ENCODE results near the gene MMP11.

MMP11 gene

DNA sequence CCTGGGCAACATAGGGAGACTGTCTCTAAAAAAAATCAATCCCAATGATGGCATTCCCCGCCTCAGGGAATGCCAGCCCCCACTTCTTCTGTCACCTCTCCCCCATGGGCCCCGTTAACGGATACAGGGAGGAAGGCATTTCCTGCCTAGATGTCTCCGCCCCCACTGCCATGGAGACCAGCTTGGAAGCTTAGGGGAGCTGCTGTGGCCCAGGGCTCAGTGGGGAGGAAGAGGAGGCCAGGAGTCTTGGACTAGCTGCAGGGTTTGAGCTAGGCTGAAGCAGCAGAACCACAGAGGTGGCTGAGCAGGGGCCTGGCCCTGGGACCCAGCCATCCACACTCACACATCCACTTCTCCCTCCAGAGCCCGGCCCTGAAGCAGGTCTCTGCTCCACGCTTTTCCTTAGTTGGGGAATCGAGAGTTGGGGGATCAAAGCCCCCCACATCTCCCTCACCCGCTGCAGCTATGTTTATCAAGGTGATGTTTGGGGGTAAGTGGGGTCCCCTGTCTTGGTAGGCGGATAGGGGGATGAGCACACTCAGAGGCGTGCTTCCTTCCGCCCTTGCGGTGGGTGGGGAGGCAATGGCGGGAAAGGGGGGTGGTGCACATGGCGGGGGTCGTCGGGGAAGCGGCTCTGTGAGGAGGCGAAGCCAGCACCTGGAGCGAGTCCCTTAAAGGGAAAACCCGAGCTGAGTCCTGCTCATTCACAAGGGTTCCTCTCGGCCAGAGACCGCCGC is 9.6 kb upstream of the MMP11 start, which contains the start of gene C22orf15:
Gene C22orf15 (plus strand): TSS at position 149 of the 737 bp plus-strand sequence. CDS start 317 bp downstream, at position 466.
- Histone ChIP-seq H3K4me1 (peaks cover 0 to 38% (median 33%) of the 10 kb centered on the region in 4 donors), H3K36me3 (peaks cover 0 to 13% (median 0%) of the 10 kb centered on the region in 3 donors), H3K4me3 (peak within 1 kb of the TSS; percentile 22 to 33), H3K27me3 (no peaks in the 10 kb centered on the region), H3K27ac (peak within 1 kb of the TSS in 1 of 2 donors; percentile 10), H3K9me3 (no peaks in the 10 kb centered on the region)
- DNase-seq: no peak
- TF ChIP-seq, protein P1, sequence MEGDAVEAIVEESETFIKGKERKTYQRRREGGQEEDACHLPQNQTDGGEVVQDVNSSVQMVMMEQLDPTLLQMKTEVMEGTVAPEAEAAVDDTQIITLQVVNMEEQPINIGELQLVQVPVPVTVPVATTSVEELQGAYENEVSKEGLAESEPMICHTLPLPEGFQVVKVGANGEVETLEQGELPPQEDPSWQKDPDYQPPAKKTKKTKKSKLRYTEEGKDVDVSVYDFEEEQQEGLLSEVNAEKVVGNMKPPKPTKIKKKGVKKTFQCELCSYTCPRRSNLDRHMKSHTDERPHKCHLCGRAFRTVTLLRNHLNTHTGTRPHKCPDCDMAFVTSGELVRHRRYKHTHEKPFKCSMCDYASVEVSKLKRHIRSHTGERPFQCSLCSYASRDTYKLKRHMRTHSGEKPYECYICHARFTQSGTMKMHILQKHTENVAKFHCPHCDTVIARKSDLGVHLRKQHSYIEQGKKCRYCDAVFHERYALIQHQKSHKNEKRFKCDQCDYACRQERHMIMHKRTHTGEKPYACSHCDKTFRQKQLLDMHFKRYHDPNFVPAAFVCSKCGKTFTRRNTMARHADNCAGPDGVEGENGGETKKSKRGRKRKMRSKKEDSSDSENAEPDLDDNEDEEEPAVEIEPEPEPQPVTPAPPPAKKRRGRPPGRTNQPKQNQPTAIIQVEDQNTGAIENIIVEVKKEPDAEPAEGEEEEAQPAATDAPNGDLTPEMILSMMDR (IDR thresholded peaks at IDR 0.05): no peak
- intact Hi-C loops (cut with DNase I; ENCODE audit: low total_unique reads): no loop called here

GRCh38 chr22:23763579-23763945 is 9.1 kb upstream of the MMP11 start:
- DNase-seq: no peak
- intact Hi-C loops (cut with DNase I; ENCODE audit: low total_unique reads): no loop called here
- H3K36me3 ChIP-seq: peaks cover 0 to 13% (median 0%) of the 10 kb centered on the region in 3 donors

DNA sequence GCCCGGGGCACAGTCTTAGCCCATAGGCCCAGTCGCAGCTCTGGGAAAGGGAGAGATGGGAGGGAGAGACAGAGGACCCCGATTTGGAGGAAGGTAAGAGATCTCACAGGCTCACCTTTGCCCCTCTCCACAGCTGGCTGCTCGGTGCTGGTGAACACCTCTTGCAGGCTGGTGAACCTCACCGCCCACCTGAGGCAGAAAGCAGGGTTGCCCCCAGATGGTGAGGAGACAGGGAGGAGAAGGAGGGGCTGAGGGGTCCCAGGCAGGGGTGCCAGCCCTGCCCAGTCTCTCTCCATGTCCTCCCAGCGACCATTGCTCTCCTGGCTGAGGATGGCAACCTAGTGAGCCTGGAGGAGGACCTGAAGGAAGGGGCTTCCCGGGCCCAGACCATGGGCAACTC is 8.7 kb upstream of the MMP11 start:
- Histone ChIP-seq H3K27ac (no peak overlapping the region), H3K9me3 (no peaks in the 10 kb centered on the region), H3K36me3 (peaks cover 0 to 13% (median 0%) of the 10 kb centered on the region in 3 donors), H3K4me3 (peak overlapping the region in 1 of 2 donors; percentile 33), H3K4me1 (peaks cover 0 to 48% (median 38%) of the 10 kb centered on the region in 4 donors), H3K27me3 (no peaks in the 10 kb centered on the region)
- intact Hi-C loops (cut with DNase I; ENCODE audit: low total_unique reads): no loop called here
- no peak for DNase-seq
- TF ChIP-seq, protein P1 (IDR thresholded peaks at IDR 0.05): no peak

More at GRCh38 chr22:23763579-23763945, 9.1 kb upstream of the MMP11 start:
- Histone ChIP-seq H3K4me1 (peaks cover 0 to 44% (median 34%) of the 10 kb centered on the region in 4 donors), H3K9me3 (no peaks in the 10 kb centered on the region), H3K4me3 (peak overlapping the region; percentile 22 to 33), H3K27me3 (no peaks in the 10 kb centered on the region), H3K27ac (no peak overlapping the region)
- TF ChIP-seq, protein P1 (IDR thresholded peaks at IDR 0.05): no peak

DNA sequence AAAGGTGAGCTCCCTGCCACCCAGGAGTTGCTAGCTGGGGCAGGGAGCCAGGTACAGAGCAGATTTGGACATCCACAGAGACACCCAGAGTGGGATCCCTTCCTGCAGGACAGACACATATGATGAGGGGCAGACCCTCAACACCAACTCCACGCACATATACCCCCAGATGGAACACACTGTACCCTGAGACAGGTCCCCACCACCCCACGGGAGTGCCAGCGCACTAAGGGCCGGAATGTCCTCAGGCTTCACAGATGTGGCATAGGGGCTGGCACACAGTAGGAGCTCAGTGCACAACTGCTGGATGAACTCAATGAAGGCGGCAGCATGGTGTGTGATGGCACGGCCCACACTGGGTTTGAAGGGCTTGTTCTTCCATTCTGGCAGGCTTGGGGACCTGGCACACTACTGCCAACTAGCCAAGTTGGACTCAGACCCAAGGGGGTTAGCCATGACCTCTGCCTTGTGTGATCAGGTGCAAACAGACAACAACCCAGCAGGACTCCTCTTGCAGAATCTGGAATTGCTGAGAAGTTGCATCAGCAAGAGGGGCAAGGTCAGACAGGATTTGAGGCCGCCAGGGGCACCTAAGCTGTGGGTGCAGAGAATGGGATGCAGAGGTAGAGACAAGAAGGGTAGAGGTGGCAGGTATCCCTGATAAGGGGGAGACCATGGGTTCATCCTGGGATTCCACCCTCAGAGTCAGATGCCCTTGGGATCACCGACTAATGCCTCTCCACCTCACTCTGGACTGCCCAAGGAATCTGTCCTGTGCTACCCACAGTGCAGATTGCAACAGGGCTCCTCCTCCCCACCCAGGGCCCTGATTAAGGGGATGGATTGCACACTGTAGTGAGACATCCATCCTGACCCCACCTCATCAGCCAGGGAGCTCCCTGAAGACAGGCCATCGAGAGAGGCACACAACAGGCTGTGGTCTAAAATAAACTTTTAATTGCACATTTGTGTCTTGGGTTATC is 7.5 kb upstream of the MMP11 start:
- TF ChIP-seq, protein P1 (IDR thresholded peaks at IDR 0.05): no peak
- no peak for DNase-seq

DNA sequence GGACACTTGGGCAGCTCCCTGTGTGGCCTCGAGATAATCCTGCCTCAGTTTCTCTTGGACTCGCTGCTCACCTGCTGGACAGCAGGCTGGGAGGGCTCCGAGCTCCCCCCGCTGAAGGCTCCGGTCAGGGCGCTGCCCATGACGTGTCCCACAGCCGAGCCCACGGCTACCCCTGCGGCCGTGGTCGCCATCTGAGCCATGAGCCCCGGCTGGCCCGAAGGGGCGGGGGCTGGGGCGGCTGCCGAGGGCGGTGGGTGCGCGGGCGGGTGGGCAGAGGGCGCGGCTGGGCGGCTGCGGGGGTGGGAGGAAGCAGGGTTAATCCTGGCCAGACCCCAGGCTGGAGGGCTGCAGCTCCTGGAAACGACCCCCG is 5.4 kb upstream of the MMP11 start:
- H3K27me3 ChIP-seq: no peaks in the 10 kb centered on the region
- H3K36me3 ChIP-seq: peaks cover 0 to 13% (median 0%) of the 10 kb centered on the region in 3 donors
- intact Hi-C loops (cut with DNase I; ENCODE audit: low total_unique reads): loop anchor here (5.0 kb wide), 1 partner anchor 80 kb away; no protein-coding TSS in a partner anchor
- no peak for DNase-seq
- H3K4me1 ChIP-seq: peaks cover 0 to 66% (median 43%) of the 10 kb centered on the region in 4 donors
- no peaks in the 10 kb centered on the region for H3K9me3 ChIP-seq
- H3K27ac ChIP-seq: peak overlapping the region; percentile 67 to 88
- TF ChIP-seq, protein P1 (IDR thresholded peaks at IDR 0.05): no peak
- peak overlapping the region; percentile 58 to 88 for H3K4me3 ChIP-seq

More for the DNA sequence above, 7.5 kb upstream of the MMP11 start:
- no peak overlapping the region for H3K4me3 ChIP-seq
- peaks cover 0 to 13% (median 0%) of the 10 kb centered on the region in 3 donors for H3K36me3 ChIP-seq
- intact Hi-C loops (cut with DNase I; ENCODE audit: low total_unique reads): loop anchor here (5.0 kb wide), 1 partner anchor 82 kb away; no protein-coding TSS in a partner anchor
- H3K27ac ChIP-seq: no peak overlapping the region
- no peaks in the 10 kb centered on the region for H3K27me3 ChIP-seq
- no peaks in the 10 kb centered on the region for H3K9me3 ChIP-seq
- peaks cover 0 to 52% (median 39%) of the 10 kb centered on the region in 4 donors for H3K4me1 ChIP-seq
